HG03565 (cell line): ENCODE measurements around the gene SIK2.

Experiments
- ATAC-seq: cut with Tn5 transposase; IDR thresholded peaks from one replicate; pipeline ENCODE4 v1.9.1; 2021; ENCODE audit warnings: mild to moderate bottlenecking, moderate library complexity; ENCODE audit not compliant: unreplicated experiment

Gene SIK2

GRCh38 chr11:111581341-111581740 is 20.9 kb upstream of the SIK2 start:
- no peak for ATAC-seq

GRCh38 chr11:111582163-111582562 is 20.1 kb upstream of the SIK2 start:
- ATAC-seq = no peak

- ATAC-seq = no peak
Measured at GRCh38 chr11:111582881-111583280, 19.4 kb upstream of the SIK2 start.

- ATAC-seq = no peak
Measured at GRCh38 chr11:111585371-111585770, 16.9 kb upstream of the SIK2 start.

GRCh38 chr11:111586388-111586831 is 15.8 kb upstream of the SIK2 start:
- no peak for ATAC-seq

GRCh38 chr11:111589114-111589513 is 13.1 kb upstream of the SIK2 start:
- ATAC-seq = no peak

- no peak for ATAC-seq
Measured at GRCh38 chr11:111589886-111590499, 12.3 kb upstream of the SIK2 start.

GRCh38 chr11:111591187-111591960 is 10.9 kb upstream of the SIK2 start:
- no peak for ATAC-seq

- ATAC-seq = no peak
Measured at GRCh38 chr11:111592491-111592890, 9.8 kb upstream of the SIK2 start.

- no peak for ATAC-seq
Measured at GRCh38 chr11:111596319-111596718, 5.9 kb upstream of the SIK2 start.

- no peak for ATAC-seq
Measured at GRCh38 chr11:111598148-111598547, 4.1 kb upstream of the SIK2 start.

- ATAC-seq = no peak
Measured at GRCh38 chr11:111598559-111598958, 3.7 kb upstream of the SIK2 start.

GRCh38 chr11:111601636-111601978 is 642 bp upstream of the SIK2 start:
- ATAC-seq = no peak

GRCh38 chr11:111602865-111603610 is 789 bp downstream of the SIK2 start:
- ATAC-seq = no peak

GRCh38 chr11:111603611-111604130 is 1.4 kb downstream of the SIK2 start:
- ATAC-seq = no peak

GRCh38 chr11:111604392-111605009 is 2.3 kb downstream of the SIK2 start:
- no peak for ATAC-seq

- no peak for ATAC-seq
Measured at GRCh38 chr11:111605681-111606080, 3.4 kb downstream of the SIK2 start.

GRCh38 chr11:111606986-111607385 is 4.7 kb downstream of the SIK2 start:
- ATAC-seq = no peak

GRCh38 chr11:111607751-111608150 is 5.5 kb downstream of the SIK2 start:
- no peak for ATAC-seq

GRCh38 chr11:111612224-111612623 is 10.0 kb downstream of the SIK2 start:
- ATAC-seq = no peak

- no peak for ATAC-seq
Measured at GRCh38 chr11:111617286-111617685, 15.0 kb downstream of the SIK2 start.
